AG10803 (cell line): Measurements from ENCODE around the gene ATP1B1.
A peak's percentile ranks its signal among the peaks of the same experiment; 100 is the strongest.

Experiments used
- DNase-seq: peaks from one replicate; pipeline ENCODE4 v3.0.0; 2010; ENCODE audit warnings: low read depth
- H3K4me3 ChIP-seq: 2 replicates; pipeline ENCODE4 v1.5.1; 2011; ENCODE audit warnings: mild to moderate bottlenecking, low read length, control low read depth
- CTCF ChIP-seq: conservative IDR thresholded peaks from 2 replicates; pipeline ENCODE4 v1.5.1; 2011; ENCODE audit warnings: mild to moderate bottlenecking, low read length, control low read depth, inconsistent platforms

ATP1B1 gene

GRCh38 chr1:169113613-169114119 is 7.2 kb downstream of the ATP1B1 start:
- no peak for TF ChIP-seq CTCF
- peak; percentile 90 for DNase-seq
- no peak overlapping the region for H3K4me3 ChIP-seq

GRCh38 chr1:169115891-169116585 is 9.5 kb downstream of the ATP1B1 start:
- DNase-seq, result no peak
- no peak overlapping the region for H3K4me3 ChIP-seq
- no peak for TF ChIP-seq CTCF

- no peak for DNase-seq
- no peak for TF ChIP-seq CTCF
- H3K4me3 ChIP-seq, result no peak overlapping the region
Observed at GRCh38 chr1:169117014-169117413, 10.5 kb downstream of the ATP1B1 start.

GRCh38 chr1:169117599-169117998 is 11.1 kb downstream of the ATP1B1 start:
- no peak overlapping the region for H3K4me3 ChIP-seq
- DNase-seq, result no peak
- TF ChIP-seq CTCF, result no peak

GRCh38 chr1:169118227-169118626 is 11.7 kb downstream of the ATP1B1 start:
- DNase-seq, result no peak
- no peak for TF ChIP-seq CTCF
- H3K4me3 ChIP-seq, result no peak overlapping the region

GRCh38 chr1:169119405-169119804 is 12.9 kb downstream of the ATP1B1 start:
- DNase-seq, result peak; percentile 38
- no peak overlapping the region for H3K4me3 ChIP-seq
- TF ChIP-seq CTCF, result no peak

- H3K4me3 ChIP-seq, result no peak overlapping the region
- DNase-seq, result no peak
- no peak for TF ChIP-seq CTCF
Observed at GRCh38 chr1:169120066-169120465, 13.6 kb downstream of the ATP1B1 start.
